Naive thymus-derived CD4-positive, alpha-beta T cell (primary cell): ENCODE results near the gene WDR75. TPM values are rescaled to one million over a fixed set of nuclear protein-coding genes. Genes with fewer than 3 reads are reported as not detected.

Experiments used
- ATAC-seq: fragments of 150-1000 bp; cut with Tn5 transposase; 2 replicates; pipeline ENCODE4 v1.10.0; 2021; ENCODE audit warnings: mild to moderate bottlenecking, moderate library complexity
- CTCF ChIA-PET: fragments of 350-600 bp; sonication (Branson Sonifier 250); formaldehyde crosslinking; loops from one replicate; lab custom pipeline; 2021; ENCODE audit warnings: antibody characterized with exemption; lab: Charles Lee
- POLR2A ChIA-PET: fragments of 350-600 bp; sonication (Branson Sonifier 250); formaldehyde crosslinking; loops from one replicate; lab custom pipeline; 2021; ENCODE audit warnings: antibody characterized with exemption, inconsistent platforms; lab: Charles Lee
- DNase-seq, 9 donors: peaks; one replicate each; pipeline versions ENCODE4 v3.0.0 to v3.0.0-alpha.2; 2020 to 2022; ENCODE audit warnings: mixed read lengths in 1 of 9
- H3K27ac ChIP-seq: one replicate; pipeline ENCODE4 v1.7.0; 2013; ENCODE audit warnings: mild to moderate bottlenecking, low read depth, low read length, moderate library complexity
- H3K27me3 ChIP-seq, 2 donors: one replicate each; pipeline ENCODE4 v1.7.0; 2013; ENCODE audit warnings: low read length in 2 of 2, mild to moderate bottlenecking in 2 of 2, moderate library complexity in 2 of 2; ENCODE audit not compliant: control insufficient read depth in 2 of 2, insufficient read depth in 2 of 2
- H3K36me3 ChIP-seq, 3 experiments: 1 replicate in 2 of 3; 2 replicates in 1 of 3; pipeline ENCODE4 v1.7.0; 2013; ENCODE audit warnings: low read length in 3 of 3, mild to moderate bottlenecking in 3 of 3, moderate library complexity in 1 of 3; ENCODE audit not compliant: insufficient read depth in 3 of 3, control insufficient read depth in 2 of 3
- H3K4me1 ChIP-seq, 2 donors: one replicate each; pipeline ENCODE4 v1.7.0; 2013; ENCODE audit warnings: low read length in 2 of 2, mild to moderate bottlenecking in 2 of 2, moderate library complexity in 1 of 2; ENCODE audit not compliant: control insufficient read depth in 2 of 2, insufficient read depth in 2 of 2
- H3K4me3 ChIP-seq: 2 replicates; pipeline ENCODE4 v1.7.0; 2013; ENCODE audit warnings: mild to moderate bottlenecking, low read length
- H3K9me3 ChIP-seq, 3 experiments: 1 replicate in 2 of 3; 2 replicates in 1 of 3; pipeline ENCODE4 v1.7.0; 2013; ENCODE audit warnings: low read length in 3 of 3; ENCODE audit not compliant: control insufficient read depth in 2 of 3
- H3K27ac Mint-ChIP-seq, 9 donors: one replicate each; pipeline ENCODE4 v1.8.0; 2020 to 2022; ENCODE audit warnings: mixed read lengths in 9 of 9, mild to moderate bottlenecking in 8 of 9, moderate library complexity in 5 of 9, inconsistent platforms in 2 of 9
- H3K27me3 Mint-ChIP-seq, 5 donors: one replicate each; pipeline ENCODE4 v1.8.0; 2021 to 2022; ENCODE audit warnings: mixed read lengths in 5 of 5, mild to moderate bottlenecking in 1 of 5
- H3K36me3 Mint-ChIP-seq, 5 donors: one replicate each; pipeline ENCODE4 v1.8.0; 2020 to 2022; ENCODE audit warnings: mixed read lengths in 5 of 5, mild to moderate bottlenecking in 3 of 5, inconsistent platforms in 1 of 5
- H3K4me1 Mint-ChIP-seq, 7 donors: one replicate each; pipeline ENCODE4 v1.8.0; 2020 to 2022; ENCODE audit warnings: mixed read lengths in 7 of 7, mild to moderate bottlenecking in 3 of 7, inconsistent platforms in 1 of 7
- H3K4me3 Mint-ChIP-seq, 10 donors: one replicate each; pipeline ENCODE4 v1.8.0; 2020 to 2022; ENCODE audit warnings: mild to moderate bottlenecking in 10 of 10, mixed read lengths in 10 of 10, moderate library complexity in 6 of 10, inconsistent platforms in 2 of 10
- H3K9me3 Mint-ChIP-seq, 11 donors: one replicate each; pipeline ENCODE4 v1.8.0; 2020 to 2022; ENCODE audit warnings: mixed read lengths in 11 of 11, mild to moderate bottlenecking in 4 of 11, inconsistent platforms in 1 of 11, moderate library complexity in 1 of 11
- intact Hi-C, 2 donors: fragments of 100-400 bp; cut with micrococcal nuclease; formaldehyde crosslinking; loops; one replicate each; pipeline ENCODE4 v1.15.1; 2023
- polyA plus RNA-seq, 2 donors: library from polyadenylated mRNA; unstranded; fragments of 300-500 nt; fragmentation: Illumina TruSeq; gene quantifications; one replicate each; pipeline ENCODE4 v1.2.3, GENCODE V29; 2021
- total RNA-seq, 6 experiments: library from RNA in 5 of 6; stranded (reverse) in 5 of 6; gene quantifications; 1 replicate in 5 of 6; 2 replicates in 1 of 6; pipeline ENCODE4 v1.2.3 and lab custom pipeline; 2021 to 2026

Gene WDR75
- total and polyA plus RNA-seq, 7 experiments from 2014 or later, result 14.2 to 67.4 (median 45.3) TPM

GRCh38 chr2:189514104-189514503 is 72.8 kb downstream of the WDR75 start:
- no peak for DNase-seq
- H3K27ac Mint-ChIP-seq, result no peak overlapping the region
- H3K9me3 ChIP-seq, result no peaks in the 10 kb centered on the region
- H3K27me3 Mint-ChIP-seq, result peaks cover 0 to 9% (median under 1%) of the 10 kb centered on the region in 5 donors
- no peaks in the 10 kb centered on the region for H3K4me1 ChIP-seq
- H3K27me3 ChIP-seq, result no peaks in the 10 kb centered on the region
- H3K4me3 Mint-ChIP-seq, result no peak overlapping the region
- POLR2A ChIA-PET, result no interaction called here
- peak; percentile 70 for ATAC-seq
- CTCF ChIA-PET, result no interaction called here
- peaks cover 0 to 10% (median 7%) of the 10 kb centered on the region in 11 donors for H3K9me3 Mint-ChIP-seq
- H3K4me1 Mint-ChIP-seq, result no peaks in the 10 kb centered on the region
- no peak overlapping the region for H3K4me3 ChIP-seq
- no peaks in the 10 kb centered on the region for H3K36me3 ChIP-seq
- no peak overlapping the region for H3K27ac ChIP-seq
- H3K36me3 Mint-ChIP-seq, result peaks cover 0 to 6% (median 2%) of the 10 kb centered on the region in 5 donors
- intact Hi-C loops, result no loop called here

- peaks cover 0 to 9% (median 0%) of the 10 kb centered on the region in 5 donors for H3K27me3 Mint-ChIP-seq
- POLR2A ChIA-PET, result no interaction called here
- DNase-seq, result no peak
- H3K9me3 Mint-ChIP-seq, result peaks cover 0 to 7% (median 4%) of the 10 kb centered on the region in 11 donors
- Histone ChIP-seq H3K27ac (no peak overlapping the region), H3K4me1 (no peaks in the 10 kb centered on the region), H3K36me3 (no peaks in the 10 kb centered on the region), H3K4me3 (no peak overlapping the region), H3K27me3 (no peaks in the 10 kb centered on the region), H3K9me3 (no peaks in the 10 kb centered on the region)
- no peak overlapping the region for H3K4me3 Mint-ChIP-seq
- no peak overlapping the region for H3K27ac Mint-ChIP-seq
- intact Hi-C loops, result no loop called here
- H3K4me1 Mint-ChIP-seq, result no peaks in the 10 kb centered on the region
- peaks cover 0 to 4% (median 0%) of the 10 kb centered on the region in 5 donors for H3K36me3 Mint-ChIP-seq
- ATAC-seq, result no peak
- CTCF ChIA-PET, result no interaction called here
Measured at GRCh38 chr2:189515264-189515663, 74.0 kb downstream of the WDR75 start.

GRCh38 chr2:189516546-189516945 is 75.3 kb downstream of the WDR75 start:
- Histone ChIP-seq H3K4me3 (no peak overlapping the region), H3K27ac (no peak overlapping the region), H3K27me3 (no peaks in the 10 kb centered on the region), H3K4me1 (no peaks in the 10 kb centered on the region), H3K36me3 (no peaks in the 10 kb centered on the region), H3K9me3 (no peaks in the 10 kb centered on the region)
- peaks cover 0 to 9% (median 0%) of the 10 kb centered on the region in 5 donors for H3K27me3 Mint-ChIP-seq
- H3K27ac Mint-ChIP-seq, result no peak overlapping the region
- peaks cover 0 to 7% (median 4%) of the 10 kb centered on the region in 11 donors for H3K9me3 Mint-ChIP-seq
- CTCF ChIA-PET, result interaction anchor here (1.1 kb wide), 1 partner anchor 38 kb away, joined by 3 read pairs; no protein-coding TSS in a partner anchor
- POLR2A ChIA-PET, result no interaction called here
- DNase-seq (no peak), ATAC-seq (peak; percentile 68)
- intact Hi-C loops, result no loop called here
- H3K4me1 Mint-ChIP-seq, result no peaks in the 10 kb centered on the region
- no peak overlapping the region for H3K4me3 Mint-ChIP-seq
- H3K36me3 Mint-ChIP-seq, result peaks cover 0 to 4% (median 0%) of the 10 kb centered on the region in 5 donors

- Mint-ChIP-seq H3K27ac (no peak overlapping the region), H3K4me3 (no peak overlapping the region), H3K4me1 (no peaks in the 10 kb centered on the region), H3K36me3 (peaks cover 0 to 4% (median 0%) of the 10 kb centered on the region in 5 donors), H3K27me3 (peaks cover 0 to 7% (median 0%) of the 10 kb centered on the region in 5 donors), H3K9me3 (peaks cover 0 to 7% (median 4%) of the 10 kb centered on the region in 11 donors)
- H3K27me3 ChIP-seq, result no peaks in the 10 kb centered on the region
- H3K4me3 ChIP-seq, result no peak overlapping the region
- intact Hi-C loops, result no loop called here
- no peaks in the 10 kb centered on the region for H3K4me1 ChIP-seq
- no peaks in the 10 kb centered on the region for H3K36me3 ChIP-seq
- ChIA-PET POLR2A (no interaction called here), CTCF (no interaction called here)
- no peak overlapping the region for H3K27ac ChIP-seq
- DNase-seq, result no peak
- H3K9me3 ChIP-seq, result no peaks in the 10 kb centered on the region
- no peak for ATAC-seq
Measured at GRCh38 chr2:189517847-189518535, 76.7 kb downstream of the WDR75 start.

GRCh38 chr2:189519631-189520387 is 78.5 kb downstream of the WDR75 start:
- POLR2A ChIA-PET, result no interaction called here

GRCh38 chr2:189521699-189522434 is 80.6 kb downstream of the WDR75 start:
- Mint-ChIP-seq H3K4me3 (no peak overlapping the region), H3K9me3 (peaks cover 0 to 7% (median 3%) of the 10 kb centered on the region in 11 donors), H3K4me1 (no peaks in the 10 kb centered on the region), H3K27me3 (peaks cover 0 to 4% (median 0%) of the 10 kb centered on the region in 5 donors), H3K27ac (no peak overlapping the region), H3K36me3 (peaks cover 0 to 6% (median 0%) of the 10 kb centered on the region in 5 donors)
- H3K27ac ChIP-seq, result no peak overlapping the region
- no peaks in the 10 kb centered on the region for H3K27me3 ChIP-seq
- no peaks in the 10 kb centered on the region for H3K36me3 ChIP-seq
- H3K4me3 ChIP-seq, result no peak overlapping the region
- ChIA-PET POLR2A (no interaction called here), CTCF (interaction anchor here (0.6 kb wide), 1 partner anchor 93 kb away, joined by 4 read pairs; no protein-coding TSS in a partner anchor)
- no peaks in the 10 kb centered on the region for H3K9me3 ChIP-seq
- intact Hi-C loops, result no loop called here
- no peaks in the 10 kb centered on the region for H3K4me1 ChIP-seq
- no peak for DNase-seq
- peak; percentile 36 for ATAC-seq

More at GRCh38 chr2:189519631-189520387, 78.5 kb downstream of the WDR75 start:
- CTCF ChIA-PET, result no interaction called here
- ATAC-seq (no peak), DNase-seq (no peak)
- Mint-ChIP-seq H3K27ac (no peak overlapping the region), H3K4me3 (no peak overlapping the region), H3K9me3 (peaks cover 0 to 7% (median 4%) of the 10 kb centered on the region in 11 donors), H3K4me1 (no peaks in the 10 kb centered on the region), H3K36me3 (peaks cover 0 to 4% (median 0%) of the 10 kb centered on the region in 5 donors), H3K27me3 (peaks cover 0 to 5% (median 0%) of the 10 kb centered on the region in 5 donors)
- H3K9me3 ChIP-seq, result no peaks in the 10 kb centered on the region
- intact Hi-C loops, result no loop called here
- H3K4me1 ChIP-seq, result no peaks in the 10 kb centered on the region
- no peaks in the 10 kb centered on the region for H3K27me3 ChIP-seq
- H3K4me3 ChIP-seq, result no peak overlapping the region
- no peak overlapping the region for H3K27ac ChIP-seq
- H3K36me3 ChIP-seq, result no peaks in the 10 kb centered on the region
